Caki2 (cell line): Measurements from ENCODE around the gene ZNF91. TPM values are rescaled to one million over a fixed set of nuclear protein-coding genes. Genes with fewer than 3 reads are reported as not detected.
"Not testable (repeated sequence)": the region's sequence is repeated elsewhere in the genome, so short reads cannot be mapped to it uniquely, and the experiment has no call there.

ENCODE experiments used
- DNase-seq: peaks from one replicate; pipeline ENCODE4 v3.0.0-alpha.2; 2015; ENCODE audit warnings: low read depth
- in situ Hi-C: cut with HindIII; loops from 2 replicates; pipeline ENCODE4 v1.10.0; 2016; ENCODE audit warnings: low sequenced_read_pairs, low pct_unique_long_range_greater_than_20kb, mixed read lengths
- total RNA-seq: library from RNA; depleted of rRNA; stranded (reverse); fragments of >200 nt; shearing (Covaris generic); gene quantifications from 2 replicates; pipeline ENCODE4 v1.2.3, GENCODE V29; 2014; ENCODE audit warnings: low replicate concordance; rRNA removed

Gene ZNF91
- total RNA-seq: 14.4 and 25.1 TPM in 2 replicates

DNA sequence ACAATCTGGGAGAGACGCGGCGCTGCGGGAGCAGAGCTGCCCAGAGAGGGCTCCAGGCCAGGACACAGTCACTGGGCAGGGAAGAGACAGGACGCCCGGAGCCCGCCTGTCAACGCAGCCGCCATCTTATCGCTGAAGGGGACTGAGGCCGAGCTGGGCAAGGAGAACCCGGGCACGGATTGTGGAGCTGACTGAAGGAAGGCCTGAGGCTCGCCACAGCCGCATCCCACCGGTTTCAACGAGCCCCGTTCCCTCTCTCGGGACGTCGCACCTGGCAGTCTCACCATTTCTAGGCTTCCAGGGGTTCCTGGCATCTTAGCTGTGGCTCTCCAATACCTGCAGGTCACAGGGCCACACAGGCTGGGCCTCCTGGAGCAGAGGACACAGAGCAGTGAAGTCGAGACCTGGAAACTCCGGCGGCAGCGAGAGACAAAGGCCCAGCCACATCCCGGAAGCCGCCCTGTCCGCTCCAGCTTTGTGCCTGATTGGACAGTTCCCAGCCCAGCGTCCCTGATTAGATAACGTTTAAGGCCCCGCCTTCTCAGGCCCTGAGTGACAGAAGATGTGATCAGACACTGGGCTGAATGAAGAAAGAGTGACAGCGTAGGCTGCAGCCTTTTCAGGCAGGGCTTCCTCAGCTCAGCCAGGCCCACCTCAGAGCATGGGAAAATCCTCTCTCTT, at the start of gene ZNF91:
TSS of gene ZNF91 (minus strand) at position 431 of the 681 bp plus-strand sequence. CDS start at position 314, 117 bp downstream.
- in situ Hi-C loops: no loop called here
- DNase-seq: peak; percentile 96

DNA sequence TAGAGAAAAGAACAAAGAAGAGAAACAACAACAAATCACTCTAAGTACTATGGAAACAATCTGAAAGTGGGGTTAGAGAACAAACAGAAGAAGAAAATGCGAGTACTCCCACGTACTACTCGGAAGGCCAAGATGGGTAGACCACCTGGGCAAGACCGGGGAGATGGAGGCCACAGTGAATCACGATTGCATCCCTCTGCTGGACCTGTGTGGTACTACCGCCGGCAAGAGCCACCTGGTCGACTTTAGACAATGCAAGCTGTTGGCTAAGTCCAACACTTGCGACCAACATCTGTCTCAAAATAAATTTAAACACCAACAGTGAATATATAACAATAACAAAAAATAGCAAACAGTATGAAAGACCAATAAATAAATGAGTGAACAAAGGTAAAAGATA, 45.5 kb upstream of the ZNF91 start:
- no peak for DNase-seq
- in situ Hi-C loops: no loop called here

DNA sequence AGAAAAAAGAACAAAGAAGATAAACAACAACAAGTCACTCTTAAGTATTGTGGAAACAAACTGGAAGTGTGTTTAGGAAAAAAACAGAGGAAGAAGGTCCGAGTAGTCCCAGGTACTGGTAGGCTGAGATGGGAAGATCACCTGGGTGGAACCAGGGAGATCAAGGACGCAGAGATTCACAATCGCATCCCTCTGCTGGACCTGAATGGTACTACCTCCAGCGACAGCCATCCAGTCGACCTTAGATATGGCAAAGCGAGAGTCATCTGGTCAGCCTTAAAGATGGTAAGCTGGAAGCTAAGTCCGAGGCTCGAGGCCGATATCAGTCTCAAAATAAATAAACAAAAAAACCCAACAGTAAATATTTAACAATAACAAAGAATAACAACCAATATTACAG, 44.9 kb upstream of the ZNF91 start:
- in situ Hi-C loops: no loop called here
- no peak for DNase-seq

DNA sequence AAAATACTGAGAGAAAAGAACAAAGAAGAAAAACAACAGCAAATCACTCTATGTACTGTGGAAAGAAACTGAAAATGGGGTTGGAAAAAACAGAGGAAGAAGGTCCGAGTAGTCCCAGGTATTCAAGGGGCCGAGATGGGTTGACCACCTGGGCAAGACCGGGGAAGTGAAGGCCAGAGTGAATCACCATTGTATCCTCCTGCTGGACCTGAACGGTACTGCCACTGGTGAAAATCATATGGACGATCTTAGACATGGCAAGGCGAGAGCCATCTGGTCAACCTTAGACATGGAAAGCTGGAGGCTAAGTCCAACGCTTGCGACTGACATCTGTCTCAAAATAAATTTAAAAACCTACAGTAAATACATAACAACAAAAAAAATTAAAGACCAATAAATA, 44.4 kb upstream of the ZNF91 start:
- DNase-seq: no peak
- in situ Hi-C loops: no loop called here

DNA sequence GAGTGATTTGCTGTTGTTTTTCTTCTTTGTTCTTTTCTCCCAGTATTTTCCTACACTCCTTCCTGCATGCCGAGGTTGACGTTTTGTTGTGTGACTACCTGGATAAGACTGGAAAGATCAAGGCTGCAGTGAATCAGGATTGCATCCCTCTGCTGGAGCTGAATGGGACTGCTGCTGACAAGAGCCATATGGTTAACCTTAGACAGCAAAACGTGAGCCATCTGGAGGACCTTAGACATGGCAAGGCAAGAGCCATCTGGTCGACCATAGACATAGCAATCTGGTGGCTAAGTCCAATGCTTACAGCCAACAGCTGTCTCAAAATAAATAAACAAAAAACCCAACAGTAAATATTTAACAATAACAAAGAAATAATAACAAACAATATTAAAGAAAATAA, 42.6 kb upstream of the ZNF91 start:
- in situ Hi-C loops: no loop called here
- no peak for DNase-seq

DNA sequence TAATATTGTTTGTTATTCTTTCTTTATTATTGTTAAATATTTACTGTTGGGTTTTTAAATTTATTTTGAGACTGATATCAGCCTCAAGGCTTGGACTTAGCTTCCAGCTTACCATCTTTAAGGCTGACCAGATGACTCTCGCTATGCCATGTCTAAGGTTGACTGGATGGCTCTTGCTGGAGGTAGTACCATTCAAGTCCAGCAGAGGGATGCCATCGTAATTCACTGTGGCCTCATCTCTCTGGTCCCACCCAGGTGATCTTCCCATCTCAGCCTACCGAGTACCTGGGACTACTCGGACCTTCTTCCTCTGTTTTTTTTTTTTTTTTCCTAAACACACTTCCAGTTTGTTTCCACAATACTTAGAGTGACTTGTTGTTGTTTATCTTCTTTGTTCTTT, 41.7 kb upstream of the ZNF91 start:
- no peak for DNase-seq
- in situ Hi-C loops: no loop called here

DNA sequence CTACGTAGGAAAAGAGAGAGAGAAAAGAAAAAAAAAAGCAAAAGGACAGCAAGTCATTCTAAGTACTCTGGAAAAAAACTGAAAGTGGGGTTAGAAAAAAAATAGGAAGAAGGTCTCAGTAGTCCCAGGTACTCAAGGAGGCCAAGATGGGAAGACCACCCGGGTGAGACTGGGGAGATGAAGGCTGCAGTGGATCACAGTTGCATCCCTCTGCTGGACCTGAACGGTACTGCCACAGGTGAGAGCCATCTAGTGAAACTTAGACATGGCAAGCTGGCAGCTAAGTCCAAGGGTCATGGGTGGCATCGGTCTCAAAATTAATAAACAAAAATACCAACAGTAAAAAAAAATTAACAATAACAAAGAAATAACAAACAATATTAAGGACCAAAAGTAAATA, 41.0 kb upstream of the ZNF91 start:
- DNase-seq: no peak
- in situ Hi-C loops: no loop called here

DNA sequence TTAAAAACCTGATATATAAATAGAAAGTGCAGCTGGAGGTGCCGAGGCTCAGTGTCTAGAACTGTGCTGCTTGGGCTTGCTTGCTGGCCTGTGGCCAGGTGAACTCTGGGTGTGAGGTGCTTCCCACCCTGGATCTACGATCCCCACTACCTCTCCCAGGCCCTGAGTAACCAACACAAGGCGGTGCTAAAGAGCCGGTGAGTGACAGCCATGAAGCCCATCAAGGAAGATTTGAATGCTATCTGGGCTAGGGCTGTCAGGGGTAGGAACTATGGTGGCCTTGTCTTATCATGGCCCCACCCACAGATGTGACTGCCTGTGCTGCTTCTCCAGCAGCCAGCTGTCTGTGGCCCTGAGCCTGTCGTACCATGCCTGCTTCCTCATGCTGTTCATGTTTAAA, 25.6 kb upstream of the ZNF91 start:
- no peak for DNase-seq
- in situ Hi-C loops: no loop called here

DNA sequence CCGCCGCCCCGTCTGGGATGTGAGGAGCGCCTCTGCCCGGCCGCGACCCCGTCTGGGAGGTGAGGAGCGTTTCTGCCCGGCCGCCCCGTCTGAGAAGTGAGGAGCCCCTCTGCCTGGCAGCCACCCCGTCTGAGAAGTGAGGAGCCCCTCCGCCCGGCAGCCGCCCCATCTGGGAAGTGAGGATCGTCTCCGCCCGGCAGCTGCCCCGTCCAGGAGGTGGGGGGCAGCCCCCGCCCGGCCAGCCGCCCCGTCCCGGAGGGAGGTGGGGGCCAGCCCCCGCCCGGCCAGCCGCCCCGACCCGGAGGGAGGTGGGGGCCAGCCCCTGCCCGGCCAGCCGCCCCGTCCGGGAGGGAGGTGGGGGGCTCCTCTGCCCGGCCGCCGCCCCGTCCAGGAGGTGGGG, 24.0 kb upstream of the ZNF91 start:
- in situ Hi-C loops, DNase-seq: not testable (repeated sequence)

DNA sequence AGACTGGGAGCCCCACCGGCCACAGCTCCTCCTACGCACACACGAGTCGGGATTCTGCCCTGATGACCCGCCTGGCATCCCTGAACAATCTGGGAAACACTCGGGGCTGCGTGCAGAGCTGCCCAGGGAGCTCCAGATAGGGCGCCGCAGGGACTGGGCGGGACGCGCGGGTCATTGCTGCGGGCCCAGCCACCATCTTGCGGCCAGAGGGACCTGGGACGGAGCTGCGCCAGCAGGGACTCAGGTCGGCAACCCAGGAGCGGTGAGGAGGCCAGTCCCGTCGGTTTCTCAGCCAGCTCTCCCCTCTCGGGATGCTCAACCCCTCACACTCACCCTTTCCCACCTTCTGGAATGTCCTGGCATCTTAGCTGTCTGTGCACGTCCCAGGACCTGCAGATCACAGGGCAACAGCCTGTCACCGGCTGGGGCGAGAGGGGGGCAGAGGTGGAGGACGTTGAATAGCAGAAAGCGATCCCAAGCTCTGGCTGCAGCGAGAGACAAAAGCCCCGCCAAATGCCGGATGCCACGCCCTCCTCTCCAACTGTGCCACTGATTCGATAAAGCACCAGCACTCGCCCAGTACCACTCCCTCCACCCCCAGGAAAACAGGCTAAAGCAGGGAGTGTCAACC, 20.4 kb upstream of the ZNF91 start:
- in situ Hi-C loops: no loop called here
- DNase-seq: no peak

DNA sequence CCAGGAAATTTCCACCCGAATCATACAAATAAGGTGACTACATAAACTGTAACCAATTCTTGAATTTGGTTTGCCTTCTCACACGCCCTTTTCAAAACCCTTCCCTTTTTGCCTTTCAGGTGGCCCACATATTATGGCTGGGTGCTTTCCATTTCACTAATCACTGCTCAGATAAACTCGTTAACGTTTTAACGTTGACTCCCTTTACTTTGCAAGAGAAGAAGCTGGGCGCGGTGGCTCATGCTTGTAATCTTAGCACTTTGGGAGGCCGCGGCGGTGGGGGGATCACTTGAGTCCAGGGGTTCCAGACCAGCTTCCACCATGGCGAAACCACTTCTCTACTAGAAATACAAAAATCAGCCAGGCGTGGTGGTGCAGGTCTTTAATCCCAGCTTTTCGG, 19.8 kb upstream of the ZNF91 start:
- DNase-seq: no peak
- in situ Hi-C loops: no loop called here

DNA sequence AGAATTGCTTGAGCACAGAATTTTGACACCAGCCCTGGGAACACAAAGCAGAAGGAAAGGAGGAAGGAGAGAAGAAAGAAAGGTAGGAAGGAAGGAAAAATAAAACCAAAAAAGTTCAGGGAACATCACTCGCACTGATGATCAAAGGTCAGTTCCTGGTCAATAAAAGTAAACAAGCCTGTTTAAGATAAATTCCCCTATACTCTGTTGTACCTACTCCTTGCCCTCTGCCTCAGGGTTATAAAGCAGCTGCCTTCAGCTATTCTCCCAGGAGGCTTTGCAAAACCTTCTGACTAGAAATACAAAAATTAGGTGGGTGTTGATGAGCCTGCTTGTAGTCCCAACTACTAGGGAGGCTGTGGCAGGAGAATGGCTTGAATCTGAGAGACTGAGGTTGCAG, 14.9 kb upstream of the ZNF91 start:
- no peak for DNase-seq
- in situ Hi-C loops: no loop called here

DNA sequence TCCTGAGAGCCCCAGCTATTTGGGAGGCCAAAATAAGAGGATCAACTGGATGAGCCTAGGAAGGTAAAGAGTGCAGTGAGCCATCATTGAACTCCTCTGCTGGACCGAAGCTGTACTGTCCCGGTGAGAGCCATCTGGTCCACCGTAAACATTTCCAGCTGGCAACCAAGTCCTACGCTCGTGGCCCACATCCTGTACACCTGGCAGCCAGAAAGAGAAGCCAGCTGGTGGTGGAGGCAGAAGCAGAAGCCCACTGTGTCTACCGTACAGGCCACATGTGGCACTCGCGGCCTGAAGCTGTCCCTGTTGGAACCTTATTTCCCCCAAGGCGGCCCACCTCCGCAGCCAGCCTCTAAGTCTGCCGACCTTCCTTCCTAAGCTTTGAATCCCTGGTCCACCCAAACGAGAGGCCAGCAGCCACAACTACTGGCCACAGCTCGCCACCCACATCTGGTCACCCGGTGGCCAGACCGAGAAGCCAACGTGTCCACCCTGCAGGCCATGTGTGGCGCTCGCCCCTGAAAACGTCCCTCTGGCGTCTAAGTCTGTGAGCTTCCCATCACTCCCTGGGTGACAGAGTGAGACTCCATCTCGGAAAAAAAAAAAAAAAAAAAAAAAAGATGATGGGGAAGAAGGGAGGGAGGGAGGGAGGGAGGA, 14.2 kb upstream of the ZNF91 start:
- in situ Hi-C loops: no loop called here
- no peak for DNase-seq

DNA sequence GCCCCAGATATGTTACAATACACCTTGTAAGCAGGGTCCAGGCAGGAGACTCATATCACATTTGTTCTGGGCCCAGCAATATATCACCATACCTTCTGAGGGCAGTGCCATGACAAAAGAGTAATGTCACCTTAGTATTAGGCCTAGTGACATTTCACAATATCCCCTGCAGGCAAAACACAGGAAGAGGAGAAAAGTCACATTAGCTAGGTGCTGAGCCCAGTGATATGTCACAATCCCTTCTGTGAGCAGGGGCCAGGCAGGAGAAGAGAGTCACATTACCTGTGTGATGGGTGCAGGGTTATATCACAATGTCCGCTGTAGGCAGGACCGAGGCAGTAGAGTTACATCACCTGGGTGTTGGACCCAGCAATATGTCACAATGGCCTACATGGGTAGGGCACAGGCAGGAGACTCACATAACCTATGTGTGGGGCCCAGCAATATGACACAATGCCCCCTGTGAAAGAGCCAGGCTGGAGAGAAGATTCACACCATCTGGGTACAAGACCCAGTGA, 12.4 kb upstream of the ZNF91 start:
- in situ Hi-C loops: no loop called here
- no peak for DNase-seq

DNA sequence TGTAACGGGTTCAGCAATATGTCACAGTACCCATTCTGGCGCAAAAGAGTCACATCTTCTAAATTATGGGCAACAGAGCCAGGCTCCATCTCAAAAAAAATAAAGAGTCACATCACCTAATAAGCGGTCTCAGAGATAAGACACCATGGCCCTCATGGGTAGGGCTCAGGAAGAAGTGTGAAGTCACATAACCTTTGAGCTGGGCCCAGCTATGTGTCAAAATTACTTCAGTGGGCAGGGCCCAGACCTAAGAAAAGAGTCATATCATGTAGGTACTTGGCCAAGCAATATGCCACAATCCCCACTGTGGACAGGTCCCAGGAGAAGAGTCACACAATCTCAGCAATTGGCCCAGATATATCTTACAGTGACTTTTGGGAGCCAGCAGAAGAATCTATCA, 11.4 kb upstream of the ZNF91 start:
- in situ Hi-C loops: no loop called here
- no peak for DNase-seq

DNA sequence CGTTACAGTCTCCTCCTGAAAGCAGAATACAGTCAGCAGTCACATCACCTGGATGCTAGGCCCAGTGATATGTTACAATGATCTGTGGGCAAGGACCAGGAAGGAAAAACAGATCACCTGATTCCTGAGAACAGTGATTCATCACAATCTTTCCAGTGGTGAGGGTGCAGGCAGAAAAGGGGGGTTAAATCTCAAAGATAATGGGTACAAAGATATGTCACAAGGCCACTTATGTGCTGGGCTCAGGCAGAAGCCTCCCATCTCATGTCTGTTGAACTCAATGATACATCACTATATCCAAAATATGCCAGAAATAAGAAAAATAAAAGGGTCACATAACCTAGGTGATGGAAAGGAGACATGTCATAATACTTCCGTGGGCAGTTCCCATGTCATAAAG, 10.8 kb upstream of the ZNF91 start:
- in situ Hi-C loops: no loop called here
- no peak for DNase-seq

DNA sequence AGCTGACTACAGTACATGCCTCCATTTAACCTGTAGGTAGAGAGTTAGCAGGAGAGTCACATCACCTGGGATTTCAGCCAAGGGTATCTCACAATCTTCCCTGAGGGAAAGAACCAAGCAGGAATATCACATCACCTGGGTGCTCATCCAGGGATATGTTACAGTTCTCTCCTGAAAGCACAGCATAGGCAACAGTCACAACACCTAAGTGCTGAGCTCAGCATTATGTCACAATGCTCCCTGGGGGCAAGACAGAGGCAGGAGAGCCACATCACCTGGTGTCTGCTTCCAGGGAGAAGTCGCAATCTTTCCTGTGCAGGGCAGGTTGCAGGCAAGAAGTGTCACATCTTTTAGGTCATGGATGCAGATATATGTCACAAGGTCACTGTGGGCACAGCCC, 9.4 kb upstream of the ZNF91 start:
- DNase-seq: no peak
- in situ Hi-C loops: no loop called here

DNA sequence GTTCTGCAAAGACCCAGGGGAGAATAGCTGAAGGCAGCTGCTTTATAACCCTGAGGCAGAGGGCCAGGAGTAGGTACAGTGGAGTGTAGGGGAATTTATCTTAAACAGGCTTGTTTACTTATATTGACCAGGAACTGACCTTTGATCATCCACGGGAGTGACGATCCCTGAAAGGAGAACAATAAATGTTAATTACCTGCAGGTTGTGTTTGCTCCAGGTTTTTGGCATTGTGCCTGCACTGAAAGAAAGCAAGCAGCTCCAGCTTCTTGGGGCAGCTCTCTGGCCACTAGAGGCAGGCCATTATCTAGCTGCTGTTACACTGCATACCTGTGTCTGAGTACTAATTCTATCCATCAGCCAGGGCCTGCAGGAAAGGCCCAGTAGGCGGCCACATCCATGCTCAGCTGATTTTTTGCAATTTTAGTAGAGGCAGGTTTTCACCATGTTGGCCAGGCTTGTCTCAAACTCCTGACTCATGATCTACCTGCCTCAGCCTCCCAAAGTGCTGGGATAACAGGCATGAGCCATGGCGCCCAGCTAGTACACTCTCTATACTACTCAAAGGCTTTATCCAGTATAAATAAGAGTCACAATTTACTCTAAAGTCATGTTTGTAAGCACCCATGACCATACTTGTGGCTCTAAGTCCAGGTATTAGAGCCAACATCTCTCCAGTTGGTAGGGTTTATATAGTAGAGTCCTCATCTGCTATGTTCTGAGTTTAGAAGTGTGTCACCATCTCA, 8.5 kb upstream of the ZNF91 start:
- no peak for DNase-seq
- in situ Hi-C loops: no loop called here

DNA sequence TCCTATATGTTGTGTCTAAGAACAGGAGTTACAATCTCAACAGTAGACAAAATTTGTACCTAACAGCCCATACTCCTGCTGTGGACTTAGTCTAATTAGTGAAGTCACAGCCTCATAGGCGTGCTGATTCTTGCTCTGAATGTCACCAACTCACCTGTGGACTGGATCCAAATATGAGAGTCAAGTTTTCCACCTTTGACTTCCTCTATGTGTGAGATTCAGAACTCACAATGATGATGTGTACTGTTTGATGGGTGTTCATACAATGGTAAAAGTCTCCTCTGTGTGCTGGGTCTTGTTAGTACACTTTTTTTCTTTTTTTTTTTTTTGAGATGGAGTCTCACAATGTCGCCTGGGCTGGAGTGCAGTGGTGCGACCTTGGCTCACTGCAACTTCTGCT, 7.8 kb upstream of the ZNF91 start:
- DNase-seq: no peak
- in situ Hi-C loops: no loop called here
